H1 (cell line): ENCODE measurements around the gene ABHD15. TPM values are rescaled to one million over a fixed set of nuclear protein-coding genes. Genes with fewer than 3 reads are reported as not detected.

ENCODE experiments used
- CTCF ChIA-PET: fragments of 300-600 bp; sonication (Branson Sonifier 250); formaldehyde crosslinking; loops from one replicate; lab custom pipeline; 2021; ENCODE audit not compliant: partially characterized antibody; lab: Charles Lee
- POLR2A ChIA-PET: fragments of 300-600 bp; sonication (Branson Sonifier 250); formaldehyde crosslinking; loops from one replicate; lab custom pipeline; 2021; ENCODE audit warnings: inconsistent platforms; ENCODE audit not compliant: partially characterized antibody; lab: Charles Lee
- DNase-seq, 2 experiments: peaks; one replicate each; pipeline versions ENCODE4 v3.0.0 to v3.0.0-alpha.2; 2010 to 2022; ENCODE audit warnings: low spot score in 2 of 2, low read depth in 1 of 2, mixed read lengths in 1 of 2
- FAIRE-seq: peaks from 2 replicates; lab custom pipeline; 2011; peaks lifted over from hg19 to GRCh38; lab: Jason Lieb, UNC
- H2AFZ ChIP-seq: 2 replicates; pipeline ENCODE4 v1.8.1; 2012; ENCODE audit warnings: low read length, inconsistent platforms
- H2AK5ac ChIP-seq: 2 replicates; pipeline ENCODE4 v1.6.1; 2013; ENCODE audit warnings: low read depth, low read length
- H2BK120ac ChIP-seq: replicated peaks from 2 replicates; pipeline ENCODE3; 2013; ENCODE audit warnings: low read depth, low read length, inconsistent platforms
- H2BK12ac ChIP-seq: 2 replicates; pipeline ENCODE4 v1.6.1; 2013; ENCODE audit warnings: low read depth, low read length
- H2BK15ac ChIP-seq: 2 replicates; pipeline ENCODE4 v1.6.1; 2013; ENCODE audit warnings: low read length
- H2BK20ac ChIP-seq: 2 replicates; pipeline ENCODE4 v1.6.1; 2013; ENCODE audit warnings: low read length
- H2BK5ac ChIP-seq: 2 replicates; pipeline ENCODE4 v1.6.1; 2013; ENCODE audit warnings: low read depth, low read length
- H3K14ac ChIP-seq: 2 replicates; pipeline ENCODE4 v1.6.1; 2013; ENCODE audit warnings: inconsistent platforms; ENCODE audit not compliant: insufficient read length
- H3K18ac ChIP-seq: 2 replicates; pipeline ENCODE4 v1.6.1; 2013; ENCODE audit warnings: low read length; ENCODE audit errors: extremely low read depth
- H3K23ac ChIP-seq: 2 replicates; pipeline ENCODE4 v1.6.1; 2013; ENCODE audit warnings: inconsistent platforms; ENCODE audit not compliant: insufficient read length
- H3K23me2 ChIP-seq: 2 replicates; pipeline ENCODE4 v1.6.1; 2013; ENCODE audit warnings: low read depth, low read length
- H3K27ac ChIP-seq: 2 replicates; pipeline ENCODE4 v1.6.1; 2011; ENCODE audit warnings: low read depth, low read length, inconsistent platforms
- H3K27me3 ChIP-seq, 4 experiments: replicated peaks in 1 of 4; 1 replicate in 1 of 4; 2 replicates in 3 of 4; pipeline versions ENCODE4 v1.6.1 to v1.8.1; 2011 to 2013; ENCODE audit warnings: low read length in 3 of 4, mild to moderate bottlenecking in 3 of 4, inconsistent platforms in 2 of 4, mixed read lengths in 2 of 4, moderate library complexity in 1 of 4; ENCODE audit not compliant: control insufficient read depth in 3 of 4, insufficient read depth in 3 of 4; ENCODE audit errors: extremely low read depth in 1 of 4
- H3K36me3 ChIP-seq, 4 experiments: 2 replicates each; pipeline versions ENCODE4 v1.6.1 to v1.8.1; 2011 to 2013; ENCODE audit warnings: mild to moderate bottlenecking in 4 of 4, low read length in 3 of 4, moderate library complexity in 2 of 4, control low read depth in 1 of 4, inconsistent platforms in 1 of 4; ENCODE audit not compliant: insufficient read depth in 4 of 4, control insufficient read depth in 2 of 4
- H3K4ac ChIP-seq: replicated peaks from 2 replicates; pipeline ENCODE3; 2013; ENCODE audit warnings: low read length, low read depth, mixed read lengths, inconsistent platforms; ENCODE audit not compliant: insufficient read length
- H3K4me1 ChIP-seq, 4 experiments: replicated peaks in 1 of 4; 1 replicate in 1 of 4; 2 replicates in 3 of 4; pipeline versions ENCODE4 v1.6.1 to v1.8.1; 2011 to 2013; ENCODE audit warnings: low read length in 3 of 4, inconsistent platforms in 2 of 4, mixed read lengths in 1 of 4; ENCODE audit not compliant: insufficient read depth in 4 of 4, control insufficient read depth in 3 of 4
- H3K4me2 ChIP-seq, 2 experiments: 2 replicates each; pipeline versions ENCODE4 v1.6.1 to v1.8.1; 2011 to 2013; ENCODE audit warnings: low read depth in 2 of 2, low read length in 2 of 2, control low read depth in 1 of 2, inconsistent platforms in 1 of 2, mild to moderate bottlenecking in 1 of 2; ENCODE audit not compliant: insufficient read depth in 1 of 2
- H3K4me3 ChIP-seq, 4 experiments: fragments of 200-600, 300-600 bp in 1 of 4; sonication (generic), shearing (Covaris generic), sonication (Bioruptor Twin) in 1 of 4; 2 replicates each; pipeline versions ENCODE4 v1.5.1 to v1.8.1; 2011 to 2016; ENCODE audit warnings: low read length in 4 of 4, low read depth in 3 of 4, control low read depth in 2 of 4, inconsistent platforms in 2 of 4, mild to moderate bottlenecking in 2 of 4, mixed read lengths in 1 of 4, moderate library complexity in 1 of 4; ENCODE audit not compliant: insufficient read depth in 2 of 4; ENCODE audit errors: extremely low read depth in 1 of 4
- H3K56ac ChIP-seq: replicated peaks from 2 replicates; pipeline ENCODE3; 2013; ENCODE audit warnings: low read depth, mild to moderate bottlenecking, mixed read lengths, low read length, inconsistent platforms; ENCODE audit not compliant: insufficient read length
- H3K79me1 ChIP-seq: 2 replicates; pipeline ENCODE4 v1.6.1; 2013; ENCODE audit warnings: low read depth, low read length, control low read depth
- H3K79me2 ChIP-seq, 2 experiments: 2 replicates each; pipeline versions ENCODE4 v1.6.1 to v1.8.1; 2012 to 2013; ENCODE audit warnings: low read length in 2 of 2, mild to moderate bottlenecking in 2 of 2, inconsistent platforms in 1 of 2; ENCODE audit not compliant: insufficient read depth in 2 of 2, control insufficient read depth in 1 of 2
- H3K9ac ChIP-seq, 4 experiments: replicated peaks in 1 of 4; 1 replicate in 1 of 4; 2 replicates in 3 of 4; pipeline versions ENCODE4 v1.6.1 to v1.8.1; 2011 to 2013; ENCODE audit warnings: low read depth in 3 of 4, low read length in 3 of 4, control low read depth in 2 of 4, mild to moderate bottlenecking in 2 of 4, moderate library complexity in 2 of 4, inconsistent platforms in 1 of 4; ENCODE audit errors: extremely low read depth in 1 of 4
- H3K9me3 ChIP-seq, 2 experiments: 2 replicates each; pipeline versions ENCODE4 v1.6.1 to v1.8.1; 2012 to 2013; ENCODE audit warnings: mild to moderate bottlenecking in 2 of 2, moderate library complexity in 2 of 2, control low read depth in 1 of 2, inconsistent platforms in 1 of 2, low read depth in 1 of 2, low read length in 1 of 2, mixed read lengths in 1 of 2; ENCODE audit not compliant: insufficient read depth in 2 of 2
- H4K20me1 ChIP-seq, 2 experiments: replicated peaks in 1 of 2; 2 replicates each; pipeline versions ENCODE3 to v1.8.1; 2011 to 2013; ENCODE audit warnings: inconsistent platforms in 2 of 2, low read length in 2 of 2, mild to moderate bottlenecking in 1 of 2; ENCODE audit not compliant: insufficient read depth in 2 of 2, control insufficient read depth in 1 of 2
- H4K5ac ChIP-seq: 2 replicates; pipeline ENCODE4 v1.6.1; 2013; ENCODE audit warnings: low read length, low read depth, mixed read lengths, inconsistent platforms; ENCODE audit not compliant: insufficient read length
- H4K8ac ChIP-seq: 2 replicates; pipeline ENCODE4 v1.8.0; 2013; ENCODE audit warnings: mild to moderate bottlenecking, moderate library complexity, low read length, inconsistent platforms; ENCODE audit not compliant: insufficient read depth; ENCODE audit errors: extremely low read depth
- H4K91ac ChIP-seq: replicated peaks from 2 replicates; pipeline ENCODE3; 2013; ENCODE audit warnings: low read length, mixed read lengths, inconsistent platforms; ENCODE audit not compliant: insufficient read length
- CTBP2 ChIP-seq: IDR thresholded peaks from 2 replicates; pipeline ENCODE4 v1.7.0; 2011; ENCODE audit warnings: borderline replicate concordance, mild to moderate bottlenecking, moderate library complexity, mixed read lengths, low read length; ENCODE audit not compliant: insufficient read depth, insufficient read length
- EZH2 ChIP-seq: fragments of 200-600 bp; sonication (generic); IDR thresholded peaks from 2 replicates; pipeline ENCODE4 v1.7.1; 2012; ENCODE audit warnings: low read depth, mild to moderate bottlenecking, moderate library complexity, low read length, inconsistent platforms; ENCODE audit not compliant: severe bottlenecking
- FOSL1 ChIP-seq: IDR thresholded peaks from 2 replicates; pipeline ENCODE4 v1.6.1; 2011; ENCODE audit warnings: mild to moderate bottlenecking, low read depth, low read length, moderate library complexity; ENCODE audit not compliant: insufficient read depth
- HDAC6 ChIP-seq: IDR thresholded peaks from one replicate; pipeline ENCODE4 v1.7.1; 2012; ENCODE audit warnings: low read depth, mild to moderate bottlenecking, inconsistent platforms, low read length, moderate library complexity
- KDM4A ChIP-seq: IDR thresholded peaks from one replicate; pipeline ENCODE4 v1.7.1; 2012; ENCODE audit warnings: low read depth, mild to moderate bottlenecking, moderate library complexity, low read length, inconsistent platforms; ENCODE audit not compliant: severe bottlenecking
- POLR2AphosphoS5 ChIP-seq: IDR thresholded peaks from 2 replicates; pipeline ENCODE4 v1.6.1; 2011; ENCODE audit warnings: low read depth, low read length
- POU5F1 ChIP-seq: IDR thresholded peaks from 2 replicates; pipeline ENCODE4 v1.6.1; 2011; ENCODE audit warnings: low read depth, mild to moderate bottlenecking, low read length, moderate library complexity
- RBBP5 ChIP-seq: IDR thresholded peaks from 2 replicates; pipeline ENCODE4 v1.7.1; 2012; ENCODE audit warnings: low read depth, mild to moderate bottlenecking, inconsistent platforms, low read length, moderate library complexity, borderline replicate concordance
- SAP30 ChIP-seq: fragments of 300-600 bp; sonication (generic); IDR thresholded peaks from 2 replicates; pipeline ENCODE4 v1.7.1; 2012; ENCODE audit warnings: low read length, moderate library complexity, mild to moderate bottlenecking, inconsistent platforms; ENCODE audit not compliant: insufficient read depth, insufficient replicate concordance
- SP2 ChIP-seq: IDR thresholded peaks from 2 replicates; pipeline ENCODE4 v1.6.1; 2012; ENCODE audit warnings: mild to moderate bottlenecking, low read length, inconsistent platforms
- SP4 ChIP-seq: IDR thresholded peaks from 2 replicates; pipeline ENCODE4 v1.6.1; 2012; ENCODE audit warnings: low read length, inconsistent platforms
- SUZ12 ChIP-seq: fragments of 200-600 bp; sonication (generic); IDR thresholded peaks from 2 replicates; pipeline ENCODE4 v1.6.1; 2012; ENCODE audit warnings: mild to moderate bottlenecking, inconsistent platforms, low read length, moderate library complexity, mixed read lengths
- WGBS, 2 experiments: shearing (Covaris generic) in 1 of 2; methylation state at CpG; one replicate each; pipeline versions ENCODE4 v1.1.6 to v1.1.7; 2013 to 2015; ENCODE audit warnings: low lambda C conversion rate in 2 of 2, mixed read lengths in 2 of 2, inconsistent platforms in 1 of 2, low coverage in 1 of 2, missing lambda C conversion rate in 1 of 2; ENCODE audit not compliant: insufficient replicate concordance in 2 of 2, insufficient coverage in 1 of 2, insufficient read length in 1 of 2; ENCODE audit errors: extremely low coverage in 1 of 2, missing lambda C conversion rate in 1 of 2; 5-methylcytosine and 5-hydroxymethylcytosine counted together
- polyA plus RNA-seq, 7 experiments: library from polyadenylated mRNA; depleted of rRNA in 3 of 7; stranded (reverse) in 5 of 7; unstranded in 2 of 7; fragments of >200 nt in 5 of 7; fragments of 200-250 nt in 2 of 7; gene quantifications; 1 replicate in 5 of 7; 2 replicates in 1 of 7; 4 replicates in 1 of 7; pipeline versions ENCODE4 v1.2.1 to v1.2.3, GENCODE V29; 2011 to 2013; ENCODE audit warnings: missing spikeins in 2 of 7, mixed read lengths in 2 of 7
- total RNA-seq: library from RNA; stranded (reverse); fragmentation: NEBNext Ultra II Directional; extraction: Animal tissue kit (Norgen Biotek cat#: 25700); gene quantifications from 2 replicates; pipeline ENCODE4 v1.2.1, GENCODE V29; 2021
- TF ChIP-seq, protein P1 (sequence below): IDR thresholded peaks from 2 replicates; pipeline ENCODE4 v1.6.1; 2012; ENCODE audit warnings: inconsistent platforms

ABHD15 gene
- total and polyA plus RNA-seq, 2 of the 8 experiments (the other 6 are each of a cell fraction or from before 2014, with no cell fraction given) = 0.88 to 1.7 TPM

DNA sequence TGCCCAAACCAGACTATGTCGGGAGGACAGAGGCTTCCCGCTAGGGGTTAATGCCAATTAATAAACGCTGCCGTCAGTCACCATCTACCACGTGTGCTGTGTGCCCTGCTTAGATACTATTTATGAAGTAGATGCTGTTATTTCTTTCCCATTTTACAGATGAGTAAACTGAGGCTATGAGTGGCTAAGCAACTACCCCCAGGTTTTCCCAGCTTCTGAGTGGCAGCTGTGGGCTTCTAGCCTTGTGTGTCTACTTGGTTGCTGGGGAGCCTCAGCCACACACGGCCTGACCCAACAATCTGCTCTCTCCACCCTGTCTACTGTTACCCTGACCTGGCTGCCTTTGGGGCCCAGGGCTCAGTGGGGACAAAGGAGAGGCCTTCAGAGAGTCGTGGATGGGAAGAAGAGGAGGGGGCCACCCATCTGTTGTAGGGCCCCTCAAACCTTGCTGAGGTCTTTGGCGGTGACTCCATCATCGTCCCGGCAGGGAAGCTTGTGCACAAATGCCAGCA, 15.5 kb upstream of the ABHD15 start:
- Histone ChIP-seq H3K56ac (no peak overlapping the region), H3K9me3 (no peaks in the 10 kb centered on the region), H2BK12ac (no peak overlapping the region), H3K4me3 (no peak overlapping the region), H4K8ac (no peak overlapping the region), H3K23ac (no peak overlapping the region), H3K23me2 (no peaks in the 10 kb centered on the region), H2BK120ac (no peak overlapping the region), H3K4me1 (peaks cover 7 to 16% (median 13%) of the 10 kb centered on the region in 4 experiments), H3K27me3 (no peaks in the 10 kb centered on the region), H3K18ac (no peak overlapping the region), H4K91ac (no peak overlapping the region), H3K9ac (no peak overlapping the region), H3K4me2 (no peak overlapping the region), H3K27ac (no peak overlapping the region), H3K14ac (no peak overlapping the region), H2AK5ac (no peak overlapping the region), H2AFZ (no peak overlapping the region), H3K4ac (no peak overlapping the region), H2BK15ac (no peak overlapping the region), H4K20me1 (peaks cover 5 to 26% of the 10 kb centered on the region in 2 experiments), H2BK20ac (no peak overlapping the region), H4K5ac (no peak overlapping the region), H3K79me2 (peaks cover 0 to 26% of the 10 kb centered on the region in 2 experiments; a peak in 2 of 4 replicates), H2BK5ac (no peak overlapping the region), H3K79me1 (peaks cover 16% of the 10 kb centered on the region), H3K36me3 (peaks cover 0 to 12% (median 6%) of the 10 kb centered on the region in 4 experiments; a peak in 3 of 8 replicates)
- ChIA-PET POLR2A (interaction anchor here (1.6 to 5.1 kb wide), 2 partner anchors 9 to 10 kb away, joined by 3 to 19 read pairs; partner anchors contain the start of gene ANKRD13B), CTCF (interaction anchor here (1.7 to 15.3 kb wide), 7 partner anchors 10 to 37 kb away, joined by 4 to 193 read pairs (median 19); partner anchors contain the start of genes ABHD15, ANKRD13B, CORO6 and TP53I13)
- no peak for FAIRE-seq
- no peak for DNase-seq
- WGBS, 2 experiments = 85% methylated on average over 10 of the region's 10 CpGs; no CpG with 5 or more reads in 1 of the 2 experiments
- TF ChIP-seq POLR2AphosphoS5 = no peak
- TF ChIP-seq CTBP2 = no peak
- no peak for TF ChIP-seq SP4
- TF ChIP-seq SP2 = no peak
- TF ChIP-seq EZH2 = no peak
- no peak for TF ChIP-seq POU5F1
- TF ChIP-seq KDM4A = no peak
- no peak for TF ChIP-seq HDAC6
- TF ChIP-seq RBBP5 = no peak
- TF ChIP-seq SUZ12 = no peak
- TF ChIP-seq, protein P1, sequence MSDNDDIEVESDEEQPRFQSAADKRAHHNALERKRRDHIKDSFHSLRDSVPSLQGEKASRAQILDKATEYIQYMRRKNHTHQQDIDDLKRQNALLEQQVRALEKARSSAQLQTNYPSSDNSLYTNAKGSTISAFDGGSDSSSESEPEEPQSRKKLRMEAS = no peak
- no peak for TF ChIP-seq SAP30
- no peak for TF ChIP-seq FOSL1
